Fibroblast of lung (primary cell): Measurements from ENCODE around the gene JAG1. TPM values are rescaled to one million over a fixed set of nuclear protein-coding genes. Genes with fewer than 3 reads are reported as not detected.

Experiments
- DNase-seq, 2 donors: peaks; one replicate each; pipeline versions ENCODE4 v3.0.0 to v3.0.0-alpha.2; 2010; ENCODE audit warnings: low read depth in 2 of 2
- H2AFZ ChIP-seq: 2 replicates; pipeline ENCODE4 v1.5.1; 2012; ENCODE audit warnings: low read length, control low read depth, inconsistent platforms
- H3K27ac ChIP-seq: 2 replicates; pipeline ENCODE4 v1.5.1; 2011; ENCODE audit warnings: low read length, control low read depth; ENCODE audit not compliant: insufficient read depth
- H3K27me3 ChIP-seq: 2 replicates; pipeline ENCODE4 v1.5.1; 2011; ENCODE audit warnings: mild to moderate bottlenecking, low read length; ENCODE audit not compliant: control insufficient read depth, insufficient read depth
- H3K36me3 ChIP-seq: 2 replicates; pipeline ENCODE4 v1.5.1; 2011; ENCODE audit warnings: low read length; ENCODE audit not compliant: control insufficient read depth, insufficient read depth
- H3K4me1 ChIP-seq: 2 replicates; pipeline ENCODE4 v1.5.1; 2011; ENCODE audit warnings: low read length; ENCODE audit not compliant: control insufficient read depth, insufficient read depth; ENCODE audit errors: extremely low read depth
- H3K4me2 ChIP-seq: 2 replicates; pipeline ENCODE4 v1.5.1; 2011; ENCODE audit warnings: low read length, control low read depth; ENCODE audit not compliant: insufficient read depth; ENCODE audit errors: extremely low read depth
- H3K4me3 ChIP-seq, 4 experiments: fragments of 200-600 bp in 1 of 4; sonication (generic) in 1 of 4; replicated peaks in 1 of 4; 2 replicates each; pipeline ENCODE4 v1.5.1; 2011 to 2016; ENCODE audit warnings: low read length in 4 of 4, low read depth in 3 of 4, mild to moderate bottlenecking in 3 of 4, control low read depth in 2 of 4, inconsistent platforms in 1 of 4, mixed read lengths in 1 of 4; ENCODE audit not compliant: insufficient read depth in 1 of 4; ENCODE audit errors: control extremely low read depth in 1 of 4
- H3K79me2 ChIP-seq: 2 replicates; pipeline ENCODE4 v1.5.1; 2012; ENCODE audit warnings: mild to moderate bottlenecking, low read length, inconsistent platforms; ENCODE audit not compliant: control insufficient read depth, insufficient read depth
- H3K9ac ChIP-seq: 2 replicates; pipeline ENCODE4 v1.5.1; 2011; ENCODE audit warnings: mild to moderate bottlenecking, low read length, control low read depth; ENCODE audit not compliant: insufficient read depth
- H3K9me3 ChIP-seq: 2 replicates; pipeline ENCODE4 v1.5.1; 2012; ENCODE audit warnings: low read depth, low read length; ENCODE audit not compliant: control insufficient read depth, insufficient read depth
- H4K20me1 ChIP-seq: 2 replicates; pipeline ENCODE4 v1.5.1; 2011; ENCODE audit warnings: low read length; ENCODE audit not compliant: control insufficient read depth, insufficient read depth; ENCODE audit errors: extremely low read depth
- EZH2 ChIP-seq: IDR thresholded peaks from 2 replicates; pipeline ENCODE4 v1.5.1; 2012; ENCODE audit warnings: low read length, control low read depth, mild to moderate bottlenecking; ENCODE audit errors: missing control alignments
- polyA plus RNA-seq, 2 donors: library from polyadenylated mRNA; depleted of rRNA in 1 of 2; stranded (reverse) in 1 of 2; unstranded in 1 of 2; fragments of >200 nt; gene quantifications; 2 replicates each; pipeline ENCODE4 v1.2.1, GENCODE V29; 2011 to 2012; ENCODE audit warnings: missing spikeins in 1 of 2
- total RNA-seq: library from RNA; depleted of rRNA; stranded (reverse); fragments of >200 nt; gene quantifications from 2 replicates; pipeline ENCODE4 v1.2.1, GENCODE V29; 2014
- TF ChIP-seq, protein P1 (sequence below), 2 donors: IDR thresholded peaks in 1 of 2; conservative IDR thresholded peaks in 1 of 2; 1 replicate in 1 of 2; 2 replicates in 1 of 2; pipeline ENCODE4 v1.5.1; 2011 to 2012; ENCODE audit warnings: low read length in 2 of 2, control low read depth in 1 of 2, inconsistent platforms in 1 of 2, low read depth in 1 of 2, mild to moderate bottlenecking in 1 of 2

JAG1 gene
- total and polyA plus RNA-seq, 2 donors (not counting 1 experiment from before 2014, with no cell fraction given) = 16.3 to 57.3 TPM

GRCh38 chr20:10705801-10706459, 32.1 kb upstream of the JAG1 start:
- Histone ChIP-seq H3K36me3 (no peaks in the 10 kb centered on the region), H3K9ac (no peak overlapping the region), H3K27me3 (no peaks in the 10 kb centered on the region), H3K27ac (no peak overlapping the region), H3K4me1 (no peaks in the 10 kb centered on the region), H3K9me3 (no peaks in the 10 kb centered on the region), H3K4me2 (no peak overlapping the region), H2AFZ (no peak overlapping the region), H4K20me1 (no peaks in the 10 kb centered on the region), H3K79me2 (no peaks in the 10 kb centered on the region), H3K4me3 (no peak overlapping the region)
- peak in 1 of 2 donors; percentile 58 for DNase-seq
- TF ChIP-seq, protein P1, sequence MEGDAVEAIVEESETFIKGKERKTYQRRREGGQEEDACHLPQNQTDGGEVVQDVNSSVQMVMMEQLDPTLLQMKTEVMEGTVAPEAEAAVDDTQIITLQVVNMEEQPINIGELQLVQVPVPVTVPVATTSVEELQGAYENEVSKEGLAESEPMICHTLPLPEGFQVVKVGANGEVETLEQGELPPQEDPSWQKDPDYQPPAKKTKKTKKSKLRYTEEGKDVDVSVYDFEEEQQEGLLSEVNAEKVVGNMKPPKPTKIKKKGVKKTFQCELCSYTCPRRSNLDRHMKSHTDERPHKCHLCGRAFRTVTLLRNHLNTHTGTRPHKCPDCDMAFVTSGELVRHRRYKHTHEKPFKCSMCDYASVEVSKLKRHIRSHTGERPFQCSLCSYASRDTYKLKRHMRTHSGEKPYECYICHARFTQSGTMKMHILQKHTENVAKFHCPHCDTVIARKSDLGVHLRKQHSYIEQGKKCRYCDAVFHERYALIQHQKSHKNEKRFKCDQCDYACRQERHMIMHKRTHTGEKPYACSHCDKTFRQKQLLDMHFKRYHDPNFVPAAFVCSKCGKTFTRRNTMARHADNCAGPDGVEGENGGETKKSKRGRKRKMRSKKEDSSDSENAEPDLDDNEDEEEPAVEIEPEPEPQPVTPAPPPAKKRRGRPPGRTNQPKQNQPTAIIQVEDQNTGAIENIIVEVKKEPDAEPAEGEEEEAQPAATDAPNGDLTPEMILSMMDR (conservative IDR thresholded peaks at IDR 0.05 in 1 of 2, IDR thresholded peaks at IDR 0.05 in 1 of 2; ENCODE audit: low read depth in 1 of 2, low read length in 2 of 2) = no peak
- no peak for TF ChIP-seq EZH2

DNA sequence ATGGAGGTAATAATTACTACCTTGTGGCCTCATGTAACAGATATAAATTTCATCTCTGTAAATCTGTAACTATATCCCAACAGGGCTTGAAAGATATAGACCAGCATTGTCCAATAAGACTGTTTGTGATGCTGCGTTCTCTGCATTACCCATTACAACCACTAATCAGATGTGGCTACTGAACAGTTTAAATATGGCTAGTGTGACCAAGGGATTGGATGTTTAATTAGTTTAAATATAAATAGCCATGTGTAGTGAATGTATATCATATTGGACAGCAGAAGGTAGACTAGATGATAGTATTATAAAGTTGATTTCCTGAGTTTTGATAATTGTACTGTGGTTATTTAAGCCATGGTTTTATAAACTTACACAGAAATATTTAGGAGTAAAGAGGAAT, 27.8 kb upstream of the JAG1 start:
- no peak overlapping the region for H3K4me2 ChIP-seq
- H3K27ac ChIP-seq = no peak overlapping the region
- H3K9ac ChIP-seq = no peak overlapping the region
- no peaks in the 10 kb centered on the region for H3K79me2 ChIP-seq
- no peaks in the 10 kb centered on the region for H3K9me3 ChIP-seq
- no peak overlapping the region for H2AFZ ChIP-seq
- H3K36me3 ChIP-seq = no peaks in the 10 kb centered on the region
- no peaks in the 10 kb centered on the region for H3K4me1 ChIP-seq
- H3K4me3 ChIP-seq = no peak overlapping the region
- no peak for TF ChIP-seq EZH2
- TF ChIP-seq, protein P1 (conservative IDR thresholded peaks at IDR 0.05 in 1 of 2, IDR thresholded peaks at IDR 0.05 in 1 of 2; ENCODE audit: low read depth in 1 of 2, low read length in 2 of 2) = no peak
- no peaks in the 10 kb centered on the region for H3K27me3 ChIP-seq
- no peaks in the 10 kb centered on the region for H4K20me1 ChIP-seq
- no peak for DNase-seq

GRCh38 chr20:10699941-10700340, 26.1 kb upstream of the JAG1 start:
- Histone ChIP-seq H3K4me1 (no peaks in the 10 kb centered on the region), H3K79me2 (no peaks in the 10 kb centered on the region), H3K9me3 (no peaks in the 10 kb centered on the region), H3K27me3 (no peaks in the 10 kb centered on the region), H4K20me1 (no peaks in the 10 kb centered on the region), H3K4me3 (no peak overlapping the region), H3K27ac (no peak overlapping the region), H2AFZ (no peak overlapping the region), H3K36me3 (no peaks in the 10 kb centered on the region), H3K4me2 (no peak overlapping the region), H3K9ac (no peak overlapping the region)
- no peak for DNase-seq
- TF ChIP-seq, protein P1 (conservative IDR thresholded peaks at IDR 0.05 in 1 of 2, IDR thresholded peaks at IDR 0.05 in 1 of 2; ENCODE audit: low read depth in 1 of 2, low read length in 2 of 2) = no peak
- TF ChIP-seq EZH2 = no peak
